ENCODE measurements around the gene CPNE9. TPM values are rescaled to one million over a fixed set of nuclear protein-coding genes. Genes with fewer than 3 reads are reported as not detected.

The CPNE9 gene
- total and polyA plus RNA-seq, 2 donors (not counting 1 experiment from before 2014, with no cell fraction given) = under 0.01 TPM; not detected in 1

DNA sequence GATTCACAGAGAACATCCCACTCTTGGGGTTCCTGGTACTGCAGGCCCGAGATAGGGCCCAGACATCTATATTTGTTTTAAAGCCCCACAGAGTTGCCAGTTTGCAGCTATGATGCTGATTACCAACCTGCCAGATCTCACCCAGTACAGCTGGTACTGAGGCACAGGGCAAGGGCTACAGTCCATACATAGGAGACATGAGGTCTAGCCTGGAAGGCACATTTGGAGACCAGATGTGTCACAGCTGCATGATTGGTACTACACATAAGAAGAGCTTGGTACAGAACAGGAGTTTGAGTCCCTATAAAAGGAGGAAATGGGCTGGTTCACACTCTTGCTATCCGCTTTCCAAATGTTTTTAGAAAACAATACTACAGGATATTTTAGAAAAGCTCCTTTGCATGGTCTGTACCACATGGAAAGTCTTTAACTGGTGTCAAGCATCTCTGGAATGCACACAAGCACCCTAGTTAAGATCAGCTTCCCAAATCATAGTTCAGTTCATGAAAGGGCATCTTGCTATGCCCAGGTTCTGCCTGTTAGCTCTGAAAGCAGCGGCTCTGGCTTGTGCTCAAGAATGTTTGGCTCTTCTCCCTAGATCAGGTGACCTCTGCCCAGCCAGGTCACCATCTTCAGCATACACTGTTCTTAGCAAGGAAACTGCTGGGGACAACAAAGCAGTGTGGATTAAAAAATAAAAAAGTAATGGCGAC, 33.8 kb upstream of the CPNE9 start:
- peaks cover 6% of the 10 kb centered on the region for H3K36me3 ChIP-seq (ENCODE audit: control insufficient read depth, insufficient read depth, low read length)
- no peak for DNase-seq (ENCODE audit: low read depth in 2 of 2)
- H3K9ac ChIP-seq (ENCODE audit: insufficient read depth, low read length) = no peak overlapping the region
- no peak overlapping the region for H2AFZ ChIP-seq (ENCODE audit: low read length)
- no peak overlapping the region for H3K27ac ChIP-seq (ENCODE audit: insufficient read depth, low read length)
- no peaks in the 10 kb centered on the region for H3K79me2 ChIP-seq (ENCODE audit: control insufficient read depth, insufficient read depth, low read length)
- H3K4me2 ChIP-seq (ENCODE audit: extremely low read depth, insufficient read depth, low read length) = no peak overlapping the region
- TF ChIP-seq, protein P1, sequence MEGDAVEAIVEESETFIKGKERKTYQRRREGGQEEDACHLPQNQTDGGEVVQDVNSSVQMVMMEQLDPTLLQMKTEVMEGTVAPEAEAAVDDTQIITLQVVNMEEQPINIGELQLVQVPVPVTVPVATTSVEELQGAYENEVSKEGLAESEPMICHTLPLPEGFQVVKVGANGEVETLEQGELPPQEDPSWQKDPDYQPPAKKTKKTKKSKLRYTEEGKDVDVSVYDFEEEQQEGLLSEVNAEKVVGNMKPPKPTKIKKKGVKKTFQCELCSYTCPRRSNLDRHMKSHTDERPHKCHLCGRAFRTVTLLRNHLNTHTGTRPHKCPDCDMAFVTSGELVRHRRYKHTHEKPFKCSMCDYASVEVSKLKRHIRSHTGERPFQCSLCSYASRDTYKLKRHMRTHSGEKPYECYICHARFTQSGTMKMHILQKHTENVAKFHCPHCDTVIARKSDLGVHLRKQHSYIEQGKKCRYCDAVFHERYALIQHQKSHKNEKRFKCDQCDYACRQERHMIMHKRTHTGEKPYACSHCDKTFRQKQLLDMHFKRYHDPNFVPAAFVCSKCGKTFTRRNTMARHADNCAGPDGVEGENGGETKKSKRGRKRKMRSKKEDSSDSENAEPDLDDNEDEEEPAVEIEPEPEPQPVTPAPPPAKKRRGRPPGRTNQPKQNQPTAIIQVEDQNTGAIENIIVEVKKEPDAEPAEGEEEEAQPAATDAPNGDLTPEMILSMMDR (conservative IDR thresholded peaks at IDR 0.05 in 1 of 2, IDR thresholded peaks at IDR 0.05 in 1 of 2; ENCODE audit: low read depth in 1 of 2, low read length in 2 of 2) = no peak
- TF ChIP-seq EZH2 (IDR thresholded peaks at IDR 0.05; ENCODE audit: low read length, missing control alignments) = no peak
- H3K4me3 ChIP-seq (replicated peaks in 1 of 4; ENCODE audit: control extremely low read depth in 1 of 4, insufficient read depth in 1 of 4, low read depth in 3 of 4, low read length in 4 of 4) = no peak overlapping the region
- no peaks in the 10 kb centered on the region for H3K27me3 ChIP-seq (ENCODE audit: control insufficient read depth, insufficient read depth, low read length)
- H4K20me1 ChIP-seq (ENCODE audit: control insufficient read depth, extremely low read depth, insufficient read depth, low read length) = no peaks in the 10 kb centered on the region
- no peaks in the 10 kb centered on the region for H3K9me3 ChIP-seq (ENCODE audit: control insufficient read depth, insufficient read depth, low read depth, low read length)
- peaks cover 2% of the 10 kb centered on the region for H3K4me1 ChIP-seq (ENCODE audit: control insufficient read depth, extremely low read depth, insufficient read depth, low read length)

DNA sequence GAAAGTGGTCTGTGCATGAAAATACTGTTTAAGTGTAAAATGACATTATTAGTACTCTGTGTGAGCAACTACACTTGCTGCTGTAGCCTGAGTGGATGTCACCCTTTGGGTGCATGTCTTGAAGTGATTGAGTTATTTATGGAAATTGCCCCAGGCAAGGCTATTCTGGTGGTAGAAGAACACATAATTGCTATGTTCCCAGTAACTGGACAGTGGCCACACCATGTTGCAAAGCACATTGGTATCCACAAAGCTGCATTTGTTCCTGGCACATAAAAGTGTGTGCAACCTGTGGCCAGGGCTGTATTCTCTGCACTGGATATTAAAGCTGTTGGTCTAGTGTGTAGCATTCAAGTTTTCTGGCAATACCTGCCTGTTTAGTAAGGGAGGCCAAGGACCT, 30.6 kb upstream of the CPNE9 start:
- no peak overlapping the region for H3K9ac ChIP-seq (ENCODE audit: insufficient read depth, low read length)
- H3K4me3 ChIP-seq (replicated peaks in 1 of 4; ENCODE audit: control extremely low read depth in 1 of 4, insufficient read depth in 1 of 4, low read depth in 3 of 4, low read length in 4 of 4) = no peak overlapping the region
- peaks cover 10% of the 10 kb centered on the region for H3K36me3 ChIP-seq (ENCODE audit: control insufficient read depth, insufficient read depth, low read length)
- no peak overlapping the region for H2AFZ ChIP-seq (ENCODE audit: low read length)
- H3K27ac ChIP-seq (ENCODE audit: insufficient read depth, low read length) = no peak overlapping the region
- H3K27me3 ChIP-seq (ENCODE audit: control insufficient read depth, insufficient read depth, low read length) = no peaks in the 10 kb centered on the region
- H3K4me2 ChIP-seq (ENCODE audit: extremely low read depth, insufficient read depth, low read length) = no peak overlapping the region
- peaks cover 6% of the 10 kb centered on the region for H3K4me1 ChIP-seq (ENCODE audit: control insufficient read depth, extremely low read depth, insufficient read depth, low read length)
- DNase-seq (ENCODE audit: low read depth in 2 of 2) = no peak
- H3K79me2 ChIP-seq (ENCODE audit: control insufficient read depth, insufficient read depth, low read length) = no peaks in the 10 kb centered on the region
- TF ChIP-seq, protein P1 (conservative IDR thresholded peaks at IDR 0.05 in 1 of 2, IDR thresholded peaks at IDR 0.05 in 1 of 2; ENCODE audit: low read depth in 1 of 2, low read length in 2 of 2) = no peak
- TF ChIP-seq EZH2 (IDR thresholded peaks at IDR 0.05; ENCODE audit: low read length, missing control alignments) = no peak
- H3K9me3 ChIP-seq (ENCODE audit: control insufficient read depth, insufficient read depth, low read depth, low read length) = no peaks in the 10 kb centered on the region
- H4K20me1 ChIP-seq (ENCODE audit: control insufficient read depth, extremely low read depth, insufficient read depth, low read length) = no peaks in the 10 kb centered on the region

DNA sequence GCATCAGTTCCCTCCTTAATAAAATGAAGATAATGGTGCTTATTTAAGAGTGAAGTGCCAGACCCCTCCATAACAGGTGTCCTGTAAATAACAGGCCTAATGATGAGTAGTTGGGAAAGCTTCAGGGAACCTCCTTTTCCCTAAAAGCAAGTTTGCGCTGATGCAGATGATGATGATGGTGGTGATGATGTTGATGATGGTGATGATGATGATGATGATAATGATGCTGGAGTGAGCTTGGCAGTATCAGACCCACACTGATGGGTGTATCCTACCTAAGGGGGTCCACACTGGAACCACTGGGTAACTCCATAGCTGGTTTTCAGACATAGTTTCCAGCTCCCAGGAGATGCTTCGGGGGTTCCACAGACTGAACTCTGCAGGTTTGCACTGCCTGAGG, 29.9 kb upstream of the CPNE9 start:
- H3K27ac ChIP-seq (ENCODE audit: insufficient read depth, low read length) = no peak overlapping the region
- H3K4me1 ChIP-seq (ENCODE audit: control insufficient read depth, extremely low read depth, insufficient read depth, low read length) = peaks cover 6% of the 10 kb centered on the region
- no peak overlapping the region for H3K9ac ChIP-seq (ENCODE audit: insufficient read depth, low read length)
- no peak for DNase-seq (ENCODE audit: low read depth in 2 of 2)
- peaks cover 10% of the 10 kb centered on the region for H3K36me3 ChIP-seq (ENCODE audit: control insufficient read depth, insufficient read depth, low read length)
- no peaks in the 10 kb centered on the region for H3K9me3 ChIP-seq (ENCODE audit: control insufficient read depth, insufficient read depth, low read depth, low read length)
- no peaks in the 10 kb centered on the region for H4K20me1 ChIP-seq (ENCODE audit: control insufficient read depth, extremely low read depth, insufficient read depth, low read length)
- no peaks in the 10 kb centered on the region for H3K79me2 ChIP-seq (ENCODE audit: control insufficient read depth, insufficient read depth, low read length)
- H3K4me3 ChIP-seq (replicated peaks in 1 of 4; ENCODE audit: control extremely low read depth in 1 of 4, insufficient read depth in 1 of 4, low read depth in 3 of 4, low read length in 4 of 4) = no peak overlapping the region
- H3K27me3 ChIP-seq (ENCODE audit: control insufficient read depth, insufficient read depth, low read length) = no peaks in the 10 kb centered on the region
- H3K4me2 ChIP-seq (ENCODE audit: extremely low read depth, insufficient read depth, low read length) = no peak overlapping the region
- TF ChIP-seq, protein P1 (conservative IDR thresholded peaks at IDR 0.05 in 1 of 2, IDR thresholded peaks at IDR 0.05 in 1 of 2; ENCODE audit: low read depth in 1 of 2, low read length in 2 of 2) = no peak
- TF ChIP-seq EZH2 (IDR thresholded peaks at IDR 0.05; ENCODE audit: low read length, missing control alignments) = no peak
- no peak overlapping the region for H2AFZ ChIP-seq (ENCODE audit: low read length)

Measured in fibroblast of lung (primary cell).